Stimulated activated CD8-positive, alpha-beta memory T cell treated with anti-CD3 and anti-CD28 coated beads, Interleukin-12 subunit alpha, Interleukin-12 subunit beta, amount 100 ng/mL, for 1 hour (primary cell): ENCODE data around the gene GNPDA1.

ENCODE experiments used
- DNase-seq: peaks from one replicate; pipeline ENCODE4 v3.0.0-alpha.2; 2020; ENCODE audit warnings: low read depth

Gene GNPDA1

DNA sequence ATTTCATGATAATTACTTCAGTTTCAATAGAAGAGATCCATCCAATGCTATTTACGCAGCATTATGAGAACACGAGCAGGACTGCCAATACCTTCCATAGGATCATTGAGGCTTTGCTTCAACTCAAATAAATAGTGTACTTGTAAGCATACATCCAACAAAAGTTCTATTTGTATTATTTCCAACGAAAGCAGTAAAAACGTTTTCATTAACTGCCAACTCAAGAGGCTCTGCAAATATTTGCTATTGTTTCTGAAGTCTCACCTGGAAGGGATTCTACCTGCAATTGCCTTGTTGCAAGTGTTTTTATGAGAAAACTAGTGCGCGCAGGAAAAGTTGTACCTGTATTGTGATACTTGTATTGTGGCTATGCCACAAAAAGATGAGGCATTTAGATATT is 11.0 kb upstream of the GNPDA1 start:
- no peak for DNase-seq

DNA sequence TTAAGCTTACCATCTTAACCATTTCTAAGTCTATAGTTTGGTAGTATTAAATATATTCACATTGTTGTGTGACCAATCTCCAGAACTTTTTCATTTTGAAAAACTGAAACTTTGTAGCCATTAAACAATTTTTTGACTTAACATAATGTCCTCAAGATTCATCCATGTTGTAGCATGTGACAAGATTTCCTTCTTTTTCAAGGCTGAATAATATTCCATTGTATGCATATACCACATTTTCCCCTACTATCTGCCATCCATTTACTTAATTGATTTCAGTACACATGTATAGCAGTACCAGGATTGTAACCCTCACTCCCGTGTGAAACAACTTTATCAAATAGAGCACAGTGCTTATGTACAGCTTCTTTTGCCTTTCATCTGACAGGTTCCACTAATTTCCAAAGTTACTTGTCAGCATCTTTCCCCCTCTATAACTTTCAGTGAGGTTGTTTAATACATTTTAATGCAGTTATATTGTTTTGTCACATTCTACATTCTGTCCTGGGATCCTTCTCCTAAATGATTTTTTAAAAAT is 7.4 kb upstream of the GNPDA1 start:
- no peak for DNase-seq

DNA sequence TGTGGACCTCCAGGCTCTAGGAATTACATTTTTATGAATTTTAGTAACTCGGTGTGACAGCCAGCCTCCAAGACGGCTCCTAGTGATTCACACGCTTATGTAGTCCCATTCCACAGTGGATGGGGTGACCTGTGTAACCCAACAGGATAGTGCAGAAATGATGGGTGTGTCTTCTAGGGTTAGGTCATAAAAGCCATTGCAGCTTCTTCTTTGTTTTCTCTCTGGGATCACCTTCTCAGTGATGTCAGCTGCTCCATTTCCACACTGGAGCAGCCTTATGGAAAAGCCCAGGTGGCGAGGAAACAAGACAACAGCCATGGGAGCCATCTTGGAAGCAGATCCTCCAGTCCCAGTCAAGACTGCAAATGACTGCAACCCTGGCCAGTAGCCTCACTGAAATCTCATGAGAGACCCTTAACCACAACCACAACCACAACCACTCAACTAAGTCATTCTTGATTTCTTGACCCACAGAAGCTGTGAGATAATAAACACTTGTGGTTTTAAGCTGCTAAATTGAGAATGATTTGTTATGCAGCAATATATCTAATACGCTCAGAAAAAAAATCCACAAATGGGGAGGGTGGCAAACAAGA is 5.1 kb upstream of the GNPDA1 start:
- no peak for DNase-seq

DNA sequence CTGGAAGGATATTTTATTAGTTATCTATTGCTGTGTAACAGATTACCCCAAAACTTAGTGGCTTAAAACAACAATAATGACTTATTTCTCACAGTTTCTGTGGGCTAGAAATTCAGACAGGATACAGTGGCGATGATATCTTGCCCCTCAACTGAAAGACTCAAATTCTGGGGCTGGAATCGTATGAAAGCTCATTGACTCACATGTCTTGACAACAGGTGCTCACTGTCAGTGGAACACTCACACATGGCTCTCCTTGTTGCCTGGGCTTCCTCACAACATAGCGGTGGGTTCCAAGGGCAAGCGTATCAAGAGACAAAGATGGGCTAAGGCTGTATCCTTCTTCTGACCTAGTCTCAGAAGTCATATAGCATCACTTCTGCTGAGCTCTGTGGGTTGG is 3.7 kb upstream of the GNPDA1 start:
- no peak for DNase-seq

DNA sequence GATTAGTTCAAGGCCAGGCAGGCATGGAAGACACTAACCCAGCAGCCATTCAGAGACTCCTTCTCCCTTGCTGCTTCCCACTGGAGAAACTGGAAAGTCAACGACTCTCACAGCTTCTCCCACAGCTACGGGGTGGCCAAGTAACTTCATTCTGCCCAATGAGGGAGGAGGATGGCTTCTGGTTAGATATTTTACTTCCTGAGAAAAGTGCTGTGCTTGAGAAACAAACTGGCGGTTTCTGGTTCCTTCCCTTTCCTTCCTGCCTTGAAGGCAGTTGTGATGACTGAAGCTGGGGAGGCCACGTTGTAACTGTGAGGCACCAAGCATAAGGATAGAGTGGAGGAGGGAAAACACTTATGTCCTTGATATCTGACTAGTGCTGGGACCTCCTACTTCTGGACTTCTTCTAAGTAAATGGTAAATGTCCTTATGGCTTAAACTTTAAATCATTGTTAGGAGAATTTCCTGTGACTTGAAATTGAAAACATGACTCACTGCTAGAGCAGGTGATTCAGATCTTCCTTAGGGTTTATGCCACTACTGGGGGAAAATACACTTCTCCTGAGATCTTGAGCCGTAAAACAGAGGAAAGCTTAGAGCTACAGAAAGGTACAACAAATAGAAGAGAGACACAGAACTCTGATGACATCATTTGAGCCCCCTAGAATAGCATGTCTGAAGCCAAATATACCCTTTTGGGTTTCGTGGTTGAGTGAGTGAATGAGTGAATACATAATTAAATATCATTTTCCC is 3.1 kb upstream of the GNPDA1 start:
- DNase-seq = no peak

DNA sequence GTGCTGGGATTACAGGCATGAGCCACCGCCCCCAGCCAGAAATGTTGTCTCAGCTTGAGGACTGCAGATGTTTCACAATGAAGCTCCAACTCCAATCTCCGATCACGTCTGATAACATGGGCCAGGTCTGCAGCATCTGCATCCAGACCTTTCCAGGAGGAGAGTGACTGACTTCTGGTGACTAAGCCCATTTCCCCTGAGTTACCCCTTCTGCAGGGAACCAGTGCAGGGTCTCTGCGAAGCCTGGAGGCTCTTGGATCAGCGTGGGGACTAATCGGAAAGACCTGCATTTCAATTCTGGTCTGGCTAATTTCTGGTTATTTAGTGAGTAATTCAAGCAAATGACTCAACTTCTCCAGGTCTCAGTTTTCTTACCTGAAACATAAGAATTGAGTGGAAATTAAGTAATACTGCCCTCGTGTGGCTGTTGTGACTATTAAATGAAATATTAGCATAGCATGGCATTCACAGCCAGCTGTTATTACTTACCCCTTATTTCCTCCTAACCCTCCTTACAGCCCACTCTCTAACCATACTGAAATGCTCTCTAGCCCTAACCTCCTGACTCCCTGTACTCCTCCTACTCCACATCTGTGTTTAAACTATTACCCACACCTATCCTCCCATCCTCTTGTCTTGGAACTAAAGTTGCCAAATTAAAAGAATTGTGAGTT is 2.2 kb upstream of the GNPDA1 start:
- DNase-seq = peak; percentile 46

DNA sequence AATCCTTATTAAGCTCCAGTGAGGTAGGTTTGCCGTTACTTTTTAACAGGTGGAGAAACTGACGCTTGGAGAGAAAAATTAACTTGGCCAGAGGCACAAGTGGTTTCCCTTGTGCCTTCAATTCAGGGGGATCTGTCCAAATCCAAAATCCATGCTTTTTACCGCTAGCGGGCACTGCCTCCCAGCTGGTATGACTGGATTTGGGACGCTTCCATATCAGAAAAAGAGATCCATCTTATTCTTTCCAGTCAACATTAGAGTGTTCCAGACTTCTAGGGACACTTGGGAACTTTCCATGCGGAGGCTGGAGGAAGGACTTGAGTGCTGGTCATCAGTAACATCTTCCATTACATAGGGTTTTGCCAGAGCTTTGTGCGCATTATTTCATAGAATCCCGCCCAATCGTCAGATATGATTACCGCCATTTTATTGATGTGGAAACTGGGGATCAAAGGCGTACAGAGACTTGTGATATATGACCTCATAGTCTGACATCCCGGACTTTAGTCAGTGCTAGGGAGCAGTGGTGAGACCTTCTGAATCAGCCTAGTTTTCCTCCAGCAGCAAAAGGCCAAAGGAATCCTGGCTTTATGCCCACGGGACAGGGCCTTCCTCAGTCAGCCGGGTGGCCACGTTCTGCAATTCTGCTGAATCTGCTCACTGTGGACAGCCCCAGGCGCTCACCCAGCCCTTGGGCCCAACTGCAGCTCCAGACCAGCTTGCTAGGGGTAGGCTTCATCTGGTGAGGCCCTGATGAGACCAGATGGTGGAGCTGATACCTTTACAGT is 1.1 kb upstream of the GNPDA1 start:
- no peak for DNase-seq

DNA sequence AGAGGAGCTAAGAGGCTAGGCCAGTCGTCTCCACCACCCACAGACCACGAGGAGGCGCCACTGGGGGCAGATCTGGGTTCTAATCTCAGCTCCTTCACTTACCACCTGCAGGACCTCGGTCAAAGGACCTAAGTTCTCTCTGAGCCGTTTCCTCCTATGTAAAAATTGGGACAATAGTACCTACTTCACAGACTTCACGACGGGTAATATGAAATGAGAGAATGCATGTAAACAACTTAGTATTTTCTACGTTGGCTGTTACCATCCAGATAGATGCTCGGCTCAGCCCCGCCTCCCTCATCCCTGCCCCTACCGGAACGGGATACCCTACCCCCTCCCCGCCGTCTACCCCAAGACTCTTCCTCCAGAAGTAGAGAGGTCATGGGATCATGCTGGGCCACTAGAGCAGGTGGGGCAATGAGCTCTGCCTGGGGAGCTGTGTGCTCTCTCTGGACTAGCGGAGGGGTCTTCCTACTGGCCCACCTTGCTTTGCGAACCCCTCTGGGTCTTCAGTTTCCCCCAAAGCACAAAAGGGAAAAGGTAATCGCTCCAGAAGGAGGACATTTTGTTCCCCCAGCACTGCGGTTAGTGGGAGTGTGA is 541 bp downstream of the GNPDA1 start:
- DNase-seq = no peak

DNA sequence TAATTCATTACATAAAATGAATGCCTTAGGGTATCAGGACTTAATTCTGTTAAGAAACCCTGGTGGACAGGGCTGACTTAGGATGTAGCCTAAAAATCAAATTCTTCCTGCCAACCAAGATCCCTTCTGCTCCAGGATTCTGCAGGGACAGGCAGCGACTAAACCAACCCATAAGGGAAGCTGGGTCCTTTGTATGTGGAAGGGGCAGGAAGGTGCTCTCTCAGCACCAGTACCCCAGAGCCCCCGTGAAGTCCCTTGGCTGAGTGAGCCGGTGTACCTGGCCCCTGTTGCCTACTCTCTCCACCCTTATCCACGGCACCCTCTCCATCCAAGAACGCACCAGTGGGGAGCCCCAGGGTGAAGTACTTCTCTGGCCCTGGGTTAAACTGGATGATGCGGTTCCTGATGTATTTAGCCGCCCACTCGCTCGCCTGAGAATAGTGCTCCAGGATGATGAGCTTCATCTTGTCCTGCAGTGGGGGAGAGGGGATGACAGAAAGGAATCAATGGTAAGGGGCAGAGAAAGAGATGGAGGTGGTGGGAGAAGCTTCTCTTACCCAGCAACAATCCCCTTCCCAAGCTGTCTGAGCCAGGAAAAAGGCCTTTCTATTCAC is 1.1 kb downstream of the GNPDA1 start:
- DNase-seq = no peak

DNA sequence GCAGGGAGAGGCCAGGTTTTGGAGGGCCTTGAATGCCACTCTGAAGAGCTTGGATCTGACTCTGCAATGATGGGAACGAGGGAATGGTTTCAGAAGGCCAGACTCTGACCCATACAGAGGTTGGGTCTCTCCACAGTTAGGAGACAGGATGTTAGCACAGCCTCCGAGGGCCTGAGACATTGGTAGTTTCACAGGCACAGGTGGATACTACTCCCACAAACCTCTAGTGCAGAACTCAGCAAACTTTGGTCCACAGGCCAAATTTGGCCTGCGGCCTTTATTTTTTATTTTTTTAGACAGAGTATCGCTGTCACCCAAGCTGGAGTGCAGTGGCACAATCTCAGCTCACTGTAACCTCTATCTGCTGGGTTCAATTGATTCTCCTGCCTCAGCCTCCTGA is 2.9 kb downstream of the GNPDA1 start:
- DNase-seq = no peak

DNA sequence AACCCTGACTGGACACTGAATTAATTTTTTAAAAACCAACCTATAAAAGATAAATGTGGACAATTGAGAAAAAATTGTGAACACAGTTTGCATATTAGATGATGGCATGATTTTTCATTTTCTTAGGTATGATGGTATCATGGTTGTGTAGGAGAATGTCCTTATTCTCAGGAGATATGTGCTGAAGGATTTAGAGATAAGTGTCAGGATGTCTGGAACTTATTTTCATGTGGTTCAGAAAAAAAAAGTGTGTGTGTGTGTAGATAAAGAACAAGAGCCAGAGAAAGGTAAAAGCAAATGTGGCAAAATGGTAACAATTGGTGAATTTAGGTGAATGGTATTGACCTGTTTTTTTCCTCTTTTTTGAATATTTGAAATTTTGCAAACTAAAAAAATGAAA is 4.0 kb downstream of the GNPDA1 start:
- no peak for DNase-seq

DNA sequence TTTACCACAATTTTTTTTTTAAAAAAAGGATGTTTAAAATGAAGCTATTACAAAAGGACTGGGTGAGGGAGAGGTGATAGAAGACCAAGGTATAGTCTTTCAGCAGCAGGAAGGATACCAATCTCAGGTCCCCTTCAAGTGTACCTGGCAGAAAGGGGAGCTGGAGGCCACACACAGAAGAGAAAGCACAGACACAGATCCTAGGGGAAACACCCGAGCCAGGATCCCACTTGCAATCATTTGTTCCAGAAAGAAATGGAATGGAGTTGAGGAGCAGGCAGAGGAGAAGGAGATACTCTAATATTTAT is 5.6 kb downstream of the GNPDA1 start:
- DNase-seq = no peak

DNA sequence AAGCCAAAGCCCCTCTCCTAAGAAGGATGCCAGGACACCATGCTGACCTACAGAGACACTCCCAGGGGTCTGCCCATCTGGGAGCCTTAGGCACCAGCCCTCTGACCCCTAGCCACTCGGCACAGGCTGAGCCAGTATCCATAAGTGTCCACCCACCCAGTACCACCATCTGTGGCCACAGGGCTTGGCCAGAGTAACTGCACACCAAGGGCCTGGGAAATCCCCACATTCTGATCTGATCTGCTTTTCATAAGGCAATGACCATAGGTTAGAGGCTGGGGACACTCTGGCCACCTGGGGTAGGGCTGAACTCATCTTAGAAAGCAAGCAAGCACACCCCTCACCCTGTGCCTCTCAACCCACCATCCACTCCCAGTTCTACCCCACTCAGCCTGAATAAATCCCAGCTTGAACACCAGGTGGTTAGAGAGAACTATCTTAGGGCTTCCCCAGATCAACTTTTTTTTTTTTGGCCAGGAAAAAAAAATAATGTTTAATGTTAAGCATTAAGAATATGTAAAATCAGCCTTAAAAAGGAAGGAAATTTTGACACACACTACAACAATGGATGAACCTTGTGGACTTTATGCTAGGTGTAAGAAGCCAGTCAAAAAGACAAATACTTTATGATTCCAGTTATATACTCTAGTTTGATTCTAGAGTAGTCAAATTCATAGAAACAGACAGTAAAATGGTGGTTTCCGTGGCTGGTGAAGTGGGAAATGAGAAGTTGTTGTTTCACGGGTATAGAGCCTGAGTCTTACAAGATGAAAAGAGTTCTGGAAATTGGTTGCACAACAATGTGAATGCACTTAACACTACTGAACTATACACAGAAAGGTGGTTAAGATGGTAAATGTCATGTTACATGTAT is 6.2 kb downstream of the GNPDA1 start:
- DNase-seq = no peak

DNA sequence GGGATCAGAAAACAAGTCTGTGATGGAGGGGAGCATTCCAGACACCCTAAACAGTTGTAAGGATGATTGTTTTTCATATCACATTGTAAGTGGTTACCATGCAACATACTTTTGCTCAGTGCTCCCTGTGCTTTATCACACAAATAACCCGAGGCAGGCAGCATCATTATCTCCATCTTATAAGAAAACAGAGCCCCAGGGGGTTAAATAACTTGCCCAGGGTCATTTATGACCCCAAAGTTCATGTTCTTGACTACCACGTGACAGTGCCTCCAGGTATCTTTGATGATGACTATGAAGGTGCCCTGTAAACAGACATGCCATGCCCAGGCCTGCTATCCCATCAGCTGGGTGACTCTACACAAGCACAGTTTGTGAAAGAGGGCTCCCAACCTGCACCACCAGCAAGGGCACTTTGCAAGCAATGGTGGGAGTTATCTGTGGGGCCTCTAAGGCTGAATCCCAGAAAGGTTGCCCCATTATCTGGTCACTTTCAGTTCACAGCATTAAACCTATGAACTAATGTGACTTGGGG is 9.5 kb downstream of the GNPDA1 start:
- no peak for DNase-seq

DNA sequence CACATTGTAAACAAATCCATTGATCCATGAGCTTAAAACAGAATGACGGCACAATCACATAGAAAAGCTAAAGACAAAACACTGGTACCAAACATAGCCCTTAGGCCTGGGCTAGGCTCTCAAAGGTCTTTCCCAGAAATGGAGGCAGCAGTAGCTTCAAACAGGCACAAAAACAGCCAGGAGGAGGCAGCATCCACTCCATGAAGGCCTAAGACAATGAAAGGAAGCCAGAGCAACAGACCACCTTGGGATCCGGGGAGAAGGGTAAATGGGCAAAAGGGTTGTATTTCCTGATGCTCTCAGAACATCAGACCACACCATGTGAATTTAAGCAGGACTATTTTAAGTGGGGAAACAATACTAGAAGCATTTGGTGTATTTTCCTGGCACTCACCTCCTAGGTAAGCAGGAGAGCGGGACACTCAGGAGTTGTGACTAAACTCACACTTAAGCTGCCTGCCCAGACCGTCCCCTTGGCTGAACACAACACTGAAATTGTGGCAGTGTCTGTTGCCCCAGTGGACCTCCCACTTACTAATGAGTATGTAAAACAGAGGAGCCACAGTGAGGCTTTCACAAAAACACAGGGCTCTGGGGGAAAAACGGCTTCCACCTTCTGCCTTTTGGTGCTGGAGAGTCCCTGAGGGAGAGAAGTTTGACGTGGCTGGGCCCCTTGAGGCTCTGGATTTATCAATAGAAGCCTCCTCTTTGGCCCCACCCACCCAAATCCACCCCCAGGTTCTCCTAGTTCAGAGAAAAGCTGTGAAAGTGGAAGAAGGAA is 11.9 kb downstream of the GNPDA1 start:
- DNase-seq = no peak

DNA sequence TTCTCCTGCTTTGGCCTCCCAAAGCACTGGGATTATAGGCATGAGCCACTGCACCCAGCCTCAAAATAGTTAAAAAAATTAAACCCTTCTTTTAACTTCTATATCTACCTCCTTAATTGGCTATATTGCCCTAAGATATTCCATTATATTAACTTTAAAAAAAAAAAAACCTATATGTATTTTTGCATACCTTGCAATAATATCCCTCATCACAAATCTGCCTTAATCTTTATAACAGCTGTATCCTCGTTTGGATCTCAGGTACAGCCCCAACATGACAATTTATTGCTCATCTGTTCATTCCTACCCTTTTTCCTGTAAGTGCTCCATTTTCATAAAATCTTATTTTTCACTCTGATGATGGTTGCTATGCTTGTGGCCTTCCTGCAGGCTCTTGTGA is 12.7 kb downstream of the GNPDA1 start:
- no peak for DNase-seq

DNA sequence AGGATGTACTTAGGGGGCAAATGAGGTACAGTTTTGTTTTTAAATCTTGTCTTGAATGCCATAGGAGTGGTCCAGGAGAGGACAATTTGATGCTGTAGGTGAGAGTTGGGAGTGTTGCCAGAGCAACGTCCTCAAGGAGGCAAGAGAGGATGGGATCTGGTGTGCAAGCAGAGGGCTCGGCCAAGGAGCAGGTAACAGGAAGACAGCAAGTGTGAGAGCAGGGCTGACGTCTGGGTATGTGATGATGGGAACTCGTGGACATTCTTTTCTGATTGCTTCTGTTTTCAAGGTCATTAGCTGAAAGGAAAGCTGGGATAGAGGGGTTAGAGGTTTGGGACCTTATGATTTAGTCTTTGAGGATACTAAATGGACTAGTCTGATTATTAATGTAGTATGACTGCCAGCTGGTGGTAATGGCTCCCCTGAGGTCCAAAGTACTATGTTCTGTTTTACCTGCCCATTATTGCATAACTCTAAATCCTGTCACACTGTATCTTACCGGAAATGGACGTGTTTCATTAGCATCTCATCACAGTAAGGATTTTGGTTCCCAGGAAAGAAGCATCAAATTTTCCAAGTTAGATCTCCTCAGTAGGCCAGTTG is 15.4 kb downstream of the GNPDA1 start:
- no peak for DNase-seq

DNA sequence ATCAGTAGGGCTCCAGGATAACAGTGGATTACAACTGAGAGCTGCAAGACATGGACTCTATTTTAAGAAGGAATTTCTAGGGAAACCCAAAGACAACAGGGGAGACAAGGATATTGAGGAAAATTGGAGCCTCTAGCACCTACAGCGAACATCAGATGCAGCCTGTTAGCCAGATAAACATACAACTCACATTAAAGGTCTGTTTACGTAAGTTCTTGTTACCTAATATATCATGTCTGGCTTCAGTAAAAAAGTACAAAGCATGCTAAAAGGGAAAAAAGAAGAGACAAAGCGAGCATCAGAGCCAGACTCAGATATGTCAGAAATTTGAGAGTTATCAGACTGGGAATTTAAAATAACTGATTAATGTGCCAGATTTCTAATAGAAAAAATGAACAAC is 17.2 kb downstream of the GNPDA1 start:
- DNase-seq = no peak

DNA sequence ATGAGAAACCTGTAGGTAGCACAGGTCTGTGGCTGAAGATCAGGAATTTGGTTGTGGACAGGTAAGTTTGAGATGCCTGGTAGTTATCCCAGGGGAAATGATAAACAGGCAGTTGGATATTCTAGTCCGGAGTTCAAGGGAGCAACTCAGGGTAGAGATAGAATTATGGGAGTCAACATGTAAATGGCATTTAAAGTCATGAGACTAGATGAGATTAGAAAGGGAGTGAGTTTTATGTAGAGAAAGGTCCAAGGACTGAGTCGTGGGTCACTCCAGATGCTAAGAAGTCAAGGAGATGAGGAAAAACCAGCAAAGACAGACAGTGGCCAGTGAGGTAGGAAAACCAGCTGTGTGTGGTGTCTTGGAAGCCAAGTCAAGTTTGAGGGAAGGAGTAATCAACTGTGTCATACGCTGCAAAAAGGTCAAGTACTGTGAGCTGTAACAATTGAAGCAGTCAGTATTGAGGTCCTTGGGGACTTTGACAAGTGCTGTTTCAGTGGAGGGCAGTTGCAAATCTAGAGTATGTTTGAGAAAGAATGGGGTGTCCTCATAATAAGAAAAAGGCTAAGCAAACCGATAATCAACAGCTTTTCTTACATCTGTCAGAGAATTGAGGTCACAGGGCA is 18.2 kb downstream of the GNPDA1 start:
- no peak for DNase-seq
